Activated naive CD4-positive, alpha-beta T cell treated with Interleukin-2 at 50 U/mL for 16 hours (primary cell): ENCODE data around the gene NIPBL.

Experiments
- DNase-seq: peaks from one replicate; pipeline ENCODE4 v3.0.0-alpha.2; 2020

The NIPBL gene

GRCh38 chr5:37103302-37103701 is 226.7 kb downstream of the NIPBL start:
- no peak for DNase-seq

GRCh38 chr5:37109338-37109737 is 232.8 kb downstream of the NIPBL start:
- DNase-seq = no peak

GRCh38 chr5:37110135-37110534 is 233.6 kb downstream of the NIPBL start:
- DNase-seq = no peak

- no peak for DNase-seq
These were observed 235.1 kb downstream of the NIPBL start for GRCh38 chr5:37111426-37112382.

- DNase-seq = no peak
These were observed 235.9 kb downstream of the NIPBL start for GRCh38 chr5:37112383-37112991.
